NCI-H82 treated with DMSO at 0.1 percent for 48 hours (cell line): ENCODE results near the gene SEMA5A.

Experiments
- DNase-seq: peaks from one replicate; lab custom pipeline; 2025; ENCODE audit not compliant: unreplicated experiment; lab: John Stamatoyannopoulos, UW

Gene SEMA5A

DNA sequence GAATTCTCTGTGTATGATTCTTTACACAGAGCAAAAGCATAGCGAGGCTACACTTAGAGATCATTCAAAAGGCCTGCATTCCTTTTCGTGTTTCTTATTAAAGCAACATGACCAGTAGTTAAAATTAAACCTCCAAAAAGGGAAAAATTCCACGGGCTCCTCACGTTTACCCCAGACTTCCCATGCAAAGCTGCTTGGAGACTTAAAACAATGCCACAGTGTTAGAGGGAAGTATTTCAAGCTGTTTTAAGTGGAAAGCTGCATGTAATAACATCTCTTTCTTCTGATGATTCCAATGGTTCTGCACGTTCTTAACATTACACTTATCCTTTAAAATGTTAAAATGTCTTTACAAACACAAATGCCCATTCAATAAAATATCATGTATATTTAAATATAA, 405.2 kb downstream of the SEMA5A start:
- DNase-seq: no peak

DNA sequence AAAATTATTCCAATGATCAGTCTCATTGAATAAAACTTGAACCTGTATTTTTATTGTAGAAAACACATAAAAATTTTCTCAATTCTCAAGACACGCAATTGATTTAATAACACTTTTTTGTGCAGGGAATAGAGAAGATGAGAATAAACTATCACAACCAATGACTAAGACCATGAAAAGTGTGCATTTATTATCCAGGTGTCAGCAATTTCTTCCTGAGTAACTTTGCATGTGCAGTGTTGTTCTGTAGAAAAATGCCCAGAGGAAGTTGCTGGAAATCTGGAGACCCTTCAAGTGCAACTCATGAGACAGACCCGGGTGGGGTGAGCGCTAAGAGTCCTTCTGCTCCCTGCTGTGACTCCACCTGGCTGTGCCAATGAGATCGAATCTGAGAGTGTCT, 405.7 kb downstream of the SEMA5A start:
- no peak for DNase-seq

DNA sequence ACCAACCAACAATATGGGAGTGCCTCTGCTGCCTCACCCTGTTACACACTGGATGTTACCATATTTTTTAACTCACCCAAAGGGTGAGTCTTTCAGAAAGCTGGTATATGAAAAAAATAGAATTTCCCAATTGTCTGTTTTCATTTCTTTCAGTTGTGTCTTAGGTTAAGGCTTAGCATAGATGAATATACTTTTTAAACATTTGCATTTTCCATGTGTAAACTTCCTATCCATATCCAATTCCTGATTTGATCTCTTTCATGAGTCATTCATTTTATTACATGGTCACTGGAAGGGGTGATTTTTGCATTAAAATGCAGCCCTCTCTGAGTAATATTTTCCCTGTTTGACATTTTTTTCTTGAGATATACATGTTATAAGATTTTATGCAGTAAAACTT, 406.5 kb downstream of the SEMA5A start:
- DNase-seq: no peak

DNA sequence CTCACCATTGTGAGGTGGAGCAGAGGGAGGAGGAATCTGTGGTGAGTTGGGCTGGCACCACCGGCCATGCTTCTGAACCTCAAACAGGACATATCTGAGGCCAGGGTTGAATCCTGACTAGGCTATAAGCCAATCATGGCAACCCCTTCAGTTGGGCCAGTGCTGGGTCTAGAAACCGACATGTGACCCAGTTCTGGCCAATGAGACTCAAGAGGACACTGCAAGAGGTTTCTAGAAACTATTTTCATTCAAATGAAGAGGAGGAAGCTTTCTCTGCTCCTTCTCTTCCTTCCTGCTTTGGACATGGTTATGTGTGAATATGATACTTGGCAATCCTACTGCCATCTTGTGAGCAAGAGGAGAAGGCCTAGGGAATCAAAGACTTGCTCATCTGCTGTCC, 417.7 kb downstream of the SEMA5A start:
- DNase-seq: no peak

DNA sequence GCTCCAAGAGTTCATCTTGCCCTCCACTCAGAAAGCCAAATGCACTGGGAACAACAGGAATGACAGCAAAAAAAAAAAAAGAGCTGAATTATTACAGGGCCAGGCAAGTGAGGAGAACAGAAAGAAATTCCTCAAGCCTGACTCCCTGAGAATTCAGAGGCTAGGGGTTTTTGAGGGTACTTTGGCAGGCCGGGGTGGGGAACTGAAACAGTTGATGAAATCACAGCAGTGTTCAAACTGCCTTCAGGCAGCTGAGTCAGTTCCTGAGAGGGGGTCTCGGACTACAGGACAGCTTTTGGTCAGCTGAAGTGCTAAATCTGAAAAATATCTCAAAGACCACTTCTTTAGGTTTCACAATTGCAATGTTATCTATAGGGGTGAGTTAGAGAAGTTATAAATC, 419.4 kb downstream of the SEMA5A start:
- DNase-seq: no peak

DNA sequence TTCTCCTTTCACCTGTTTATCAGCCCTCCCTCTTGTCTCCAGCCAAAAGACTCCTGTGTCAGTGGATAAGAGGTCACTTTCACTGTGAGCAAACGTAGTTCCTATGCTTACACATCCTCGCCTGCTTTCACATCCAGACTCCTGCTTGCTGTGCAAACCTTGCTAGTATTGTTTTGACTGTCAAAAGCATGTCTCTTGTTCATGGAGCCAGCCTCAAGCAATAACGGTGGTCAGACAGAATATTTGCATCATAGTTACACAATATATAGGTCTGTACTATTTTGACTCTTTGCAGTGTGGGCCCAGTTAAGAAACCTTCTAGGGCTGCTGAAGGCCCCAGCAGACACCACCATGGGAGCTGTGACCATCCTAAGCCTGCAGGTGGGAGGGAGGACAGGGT, 420.0 kb downstream of the SEMA5A start:
- no peak for DNase-seq

DNA sequence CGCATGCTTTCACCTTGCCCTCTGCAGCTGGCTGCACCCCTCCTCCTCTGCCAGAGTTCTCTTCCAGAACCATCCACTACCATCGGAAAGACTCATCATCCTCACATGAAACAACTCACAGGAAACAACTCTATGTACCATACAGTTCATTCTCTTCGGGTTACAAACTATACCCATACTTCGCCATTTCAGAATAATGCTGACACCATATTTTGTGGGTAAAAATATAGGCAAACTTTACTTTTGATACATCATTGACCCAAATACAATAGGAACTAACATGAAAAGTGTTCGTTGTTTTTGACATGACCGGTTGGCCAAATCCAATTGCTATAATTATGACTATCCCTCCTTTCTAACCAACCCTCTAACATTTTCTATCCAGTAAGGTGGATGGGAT, 421.0 kb downstream of the SEMA5A start:
- DNase-seq: no peak

DNA sequence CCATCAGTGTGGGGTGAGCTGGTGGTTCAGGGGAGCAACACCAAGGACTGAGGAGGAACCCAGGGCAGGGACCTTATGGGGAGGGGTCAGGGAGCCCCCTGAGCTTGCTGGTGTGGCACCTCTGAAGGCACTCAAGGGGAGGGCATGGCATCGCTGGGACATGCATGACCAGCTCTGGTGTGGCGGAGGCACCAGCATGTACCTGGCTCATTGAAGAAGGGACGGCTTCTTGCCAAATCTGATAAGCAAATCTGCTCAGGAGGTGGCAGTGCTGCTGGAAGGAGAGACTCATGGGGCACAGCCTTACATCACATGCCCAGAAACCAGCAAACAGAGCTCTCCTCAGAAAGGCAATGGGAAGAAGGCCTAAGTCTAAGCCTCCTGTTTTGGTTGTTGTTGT, 421.8 kb downstream of the SEMA5A start:
- DNase-seq: no peak

DNA sequence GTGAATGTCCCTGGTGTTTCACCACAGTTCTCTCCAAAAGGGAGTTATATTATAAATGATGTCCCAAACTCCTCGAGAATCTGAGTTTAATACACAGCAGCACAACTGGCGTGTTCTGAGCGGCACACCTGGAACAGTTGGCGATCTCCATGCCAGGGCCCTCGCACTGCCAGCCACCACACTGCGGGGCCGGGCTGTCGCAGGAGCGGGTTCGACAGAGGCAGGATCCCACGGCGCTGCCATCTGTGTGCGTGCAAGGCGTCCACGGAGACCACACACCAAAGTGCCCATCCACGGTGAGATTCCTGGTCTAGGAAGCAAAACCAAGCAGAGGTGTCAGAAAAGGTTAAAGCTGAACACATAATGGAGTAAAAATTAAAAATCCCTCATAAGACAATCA, 423.3 kb downstream of the SEMA5A start:
- no peak for DNase-seq

DNA sequence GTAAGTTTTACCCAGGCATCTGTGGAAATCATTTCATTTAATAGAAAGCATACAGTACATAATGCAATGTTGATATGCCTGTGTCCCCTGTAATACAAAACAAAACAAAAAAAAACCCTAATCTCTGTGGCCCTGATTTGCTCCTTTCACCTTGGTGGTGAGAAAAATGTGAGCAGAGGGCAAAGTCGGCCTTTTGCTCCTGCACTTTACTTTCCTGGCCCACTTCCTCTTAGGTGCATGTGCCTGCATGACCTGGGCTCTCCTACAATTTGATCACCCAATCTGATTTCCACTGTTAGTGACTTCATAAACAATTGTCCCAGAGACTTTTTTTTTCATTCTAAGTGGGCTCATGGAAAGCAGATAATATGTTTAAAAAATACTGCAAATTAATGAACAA, 424.3 kb downstream of the SEMA5A start:
- no peak for DNase-seq

DNA sequence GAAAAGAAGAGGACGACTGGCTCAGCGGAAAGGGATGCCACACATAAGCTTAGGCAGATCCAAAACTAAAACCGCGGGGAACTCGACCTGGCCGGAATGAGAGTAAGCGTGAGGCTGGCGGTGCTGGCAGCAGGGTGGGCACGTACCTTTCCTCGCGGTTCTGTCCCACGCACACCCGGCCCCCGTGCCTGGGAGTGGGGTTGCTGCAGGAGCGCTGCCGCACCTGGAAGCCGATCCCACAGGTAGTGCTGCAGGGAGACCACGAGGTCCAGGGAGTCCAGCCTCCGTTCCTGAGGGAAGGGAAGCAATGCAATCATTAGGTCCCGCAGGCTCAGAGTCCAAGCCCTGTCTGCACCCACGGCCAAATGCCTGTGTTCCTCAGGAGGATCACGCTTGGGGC, 427.0 kb downstream of the SEMA5A start:
- no peak for DNase-seq

DNA sequence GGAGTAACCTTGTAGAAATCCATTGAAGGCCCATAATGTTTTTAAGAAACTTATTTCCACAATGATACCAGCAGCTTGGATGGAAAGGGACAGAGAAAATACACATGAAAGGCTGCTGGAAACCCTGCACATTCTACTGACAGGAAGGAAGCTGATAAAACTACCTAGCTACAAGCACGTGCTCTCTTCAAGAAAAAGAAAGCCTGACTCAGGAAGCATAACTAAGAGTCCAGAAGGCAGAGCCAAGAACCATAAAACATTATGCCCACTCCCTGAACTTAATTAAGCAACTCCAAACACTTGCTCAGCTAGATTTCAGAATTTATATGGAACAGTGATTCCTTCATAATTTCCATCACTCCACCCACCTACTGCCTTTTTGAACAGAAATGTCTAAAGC, 430.8 kb downstream of the SEMA5A start:
- DNase-seq: no peak

DNA sequence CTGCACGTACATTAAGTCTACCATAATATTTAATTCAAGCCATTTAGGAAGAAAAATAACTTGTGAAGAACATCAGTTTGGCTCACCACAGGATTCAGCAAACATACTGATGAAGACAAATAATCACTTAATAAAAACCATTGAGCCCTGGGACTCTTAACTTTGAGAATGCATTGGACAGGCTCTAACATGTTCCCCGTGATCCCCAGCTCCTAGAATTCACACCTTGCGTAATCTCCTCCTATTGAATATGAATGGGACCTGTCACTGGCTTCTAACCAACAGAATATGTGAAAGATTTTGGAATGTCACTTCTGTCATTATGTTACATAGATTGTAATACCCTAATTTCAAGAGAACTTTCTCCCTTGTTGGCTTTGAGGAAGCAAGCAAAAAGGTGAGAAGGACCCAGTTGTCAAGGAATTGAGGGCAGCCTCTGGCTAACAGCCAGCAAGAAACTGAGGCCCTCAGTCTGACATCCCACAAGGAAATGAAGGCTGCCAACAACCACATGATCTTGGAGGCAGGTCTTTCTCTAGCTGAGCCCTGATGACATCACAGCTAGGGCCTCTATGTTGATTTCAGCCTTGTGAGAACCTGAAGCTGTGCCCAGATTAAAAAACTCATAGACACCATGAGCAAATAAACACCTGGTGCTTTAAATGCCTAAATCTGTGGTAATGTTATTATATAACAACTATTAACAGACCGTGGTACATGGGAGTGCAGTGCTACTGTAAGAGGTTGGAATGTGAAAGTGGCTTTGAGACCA, 433.2 kb downstream of the SEMA5A start:
- no peak for DNase-seq

DNA sequence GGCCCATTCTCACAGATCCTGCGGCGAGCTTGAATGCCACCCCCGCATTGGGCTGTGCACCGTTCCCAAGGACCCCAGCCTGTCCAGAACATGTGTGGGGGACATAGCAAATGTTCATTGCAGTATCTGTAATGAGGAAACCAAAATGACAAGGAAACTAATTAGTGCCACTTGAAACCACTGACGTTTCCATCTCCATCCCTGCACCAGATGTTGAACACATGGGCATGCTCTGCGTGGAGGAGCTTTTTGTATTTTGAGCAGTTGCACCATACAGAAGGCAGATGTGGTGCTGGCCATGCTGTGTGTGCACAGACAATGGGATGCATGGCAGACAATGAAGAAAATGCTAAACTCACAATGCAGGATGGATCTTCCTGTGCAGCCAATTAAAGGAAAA, 437.7 kb downstream of the SEMA5A start:
- no peak for DNase-seq

DNA sequence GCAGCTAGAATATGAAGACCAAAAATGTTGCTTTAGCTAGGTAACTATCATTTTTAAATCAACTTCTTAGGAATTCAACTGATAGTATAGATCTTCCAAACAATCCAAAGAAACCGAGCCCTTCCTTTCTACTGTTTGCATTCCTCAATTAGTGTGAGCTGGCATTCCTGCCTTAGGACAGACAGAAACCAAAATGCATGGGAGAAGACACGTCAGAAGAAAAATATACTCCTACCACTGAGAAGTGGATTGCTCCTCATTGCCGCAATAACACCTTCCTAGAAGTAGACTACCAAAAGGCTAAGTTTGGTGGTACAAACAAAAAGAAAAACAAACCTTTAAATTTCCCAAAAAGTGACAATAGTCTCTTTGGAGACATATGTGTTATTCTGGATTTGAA, 440.0 kb downstream of the SEMA5A start:
- DNase-seq: no peak

DNA sequence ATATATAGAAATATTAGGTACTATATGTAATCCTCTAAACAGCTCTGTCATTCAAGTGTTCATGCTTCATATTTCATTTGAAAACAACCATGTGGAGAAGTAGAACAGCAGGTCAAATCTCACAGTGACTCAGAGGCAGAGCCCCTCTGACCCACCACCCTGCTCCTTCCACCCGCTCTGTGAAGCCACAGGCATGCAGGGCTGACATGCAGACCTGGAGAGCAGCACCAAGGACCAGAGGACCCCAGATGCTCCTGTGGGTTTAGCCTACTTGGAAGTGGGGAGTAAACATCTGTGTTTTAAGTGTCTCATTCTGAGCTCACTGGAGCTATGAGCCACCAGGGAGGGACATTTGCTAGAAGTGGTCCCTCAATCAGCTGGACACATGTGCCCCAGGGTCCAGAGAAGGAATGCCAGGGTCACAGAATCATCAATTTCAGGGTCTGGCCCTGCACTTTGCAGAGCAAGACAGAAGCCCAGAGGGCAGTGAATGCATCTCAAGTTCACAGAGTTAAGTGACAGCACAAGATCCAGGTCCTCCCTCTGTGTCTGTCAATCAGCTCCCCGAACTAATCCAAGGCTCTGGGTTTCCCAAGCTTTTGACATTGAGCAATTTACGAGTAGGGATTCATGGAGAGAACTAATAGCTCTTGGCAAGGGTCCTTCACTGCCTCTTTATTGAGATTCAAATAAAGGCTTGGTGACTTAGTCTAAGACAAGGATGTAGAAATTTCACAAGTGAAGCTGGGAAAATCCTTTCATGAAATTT, 441.1 kb downstream of the SEMA5A start:
- DNase-seq: no peak

DNA sequence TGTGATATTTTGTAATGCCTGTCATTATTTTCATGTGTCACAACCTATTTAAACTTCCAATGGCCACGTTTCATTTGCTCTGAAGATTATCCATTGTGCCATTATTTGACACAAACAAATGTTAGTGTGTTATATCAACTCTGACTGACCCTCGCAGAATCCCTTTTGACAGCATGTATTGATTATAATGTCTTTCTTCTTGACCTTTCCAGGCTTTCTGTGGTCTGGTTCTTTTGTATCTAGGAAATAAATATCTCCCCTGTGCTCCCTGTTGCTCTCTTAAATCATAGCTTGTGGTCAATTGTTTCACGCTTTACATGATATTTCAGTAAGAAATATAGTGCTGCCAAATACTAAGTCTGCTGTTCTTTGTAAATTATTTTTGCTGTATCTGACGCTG, 442.6 kb downstream of the SEMA5A start:
- no peak for DNase-seq

DNA sequence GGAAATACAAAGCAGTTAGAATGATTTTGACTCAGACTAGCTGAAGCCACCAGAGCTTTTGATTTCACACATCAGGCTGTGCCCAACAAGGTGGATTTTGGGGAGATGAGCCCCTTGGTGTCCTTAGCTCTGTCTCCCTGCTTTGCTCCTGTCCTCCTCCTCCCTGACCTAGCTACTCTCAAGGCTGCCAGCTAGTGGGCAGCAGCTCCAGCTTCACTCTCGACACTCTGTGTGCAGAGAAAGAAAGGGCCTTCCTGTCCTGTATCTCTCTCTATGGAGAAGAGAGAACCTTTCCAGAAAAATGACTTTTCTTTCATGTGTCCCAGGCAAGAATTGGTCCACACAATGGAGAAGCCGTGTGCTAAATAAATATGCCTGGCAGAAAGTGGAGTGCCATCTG, 446.2 kb downstream of the SEMA5A start:
- DNase-seq: no peak

DNA sequence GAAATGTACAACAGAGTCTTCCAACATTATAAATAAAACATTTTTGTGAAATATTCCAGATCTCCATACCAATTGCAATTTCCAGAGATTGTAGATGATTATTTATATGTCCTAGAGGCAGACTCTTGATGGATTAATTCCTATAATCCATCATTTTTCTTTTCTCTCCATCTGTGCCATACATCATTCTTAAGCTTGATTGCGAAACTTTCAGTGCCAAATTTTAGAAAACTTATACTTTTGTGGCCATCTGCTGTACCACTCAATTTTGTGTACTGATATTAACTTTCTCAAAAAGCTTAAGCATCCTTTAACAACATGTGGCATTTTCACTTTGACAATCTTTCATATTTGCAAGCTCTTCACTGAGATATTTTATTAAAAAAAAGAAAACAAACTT, 446.9 kb downstream of the SEMA5A start:
- no peak for DNase-seq

DNA sequence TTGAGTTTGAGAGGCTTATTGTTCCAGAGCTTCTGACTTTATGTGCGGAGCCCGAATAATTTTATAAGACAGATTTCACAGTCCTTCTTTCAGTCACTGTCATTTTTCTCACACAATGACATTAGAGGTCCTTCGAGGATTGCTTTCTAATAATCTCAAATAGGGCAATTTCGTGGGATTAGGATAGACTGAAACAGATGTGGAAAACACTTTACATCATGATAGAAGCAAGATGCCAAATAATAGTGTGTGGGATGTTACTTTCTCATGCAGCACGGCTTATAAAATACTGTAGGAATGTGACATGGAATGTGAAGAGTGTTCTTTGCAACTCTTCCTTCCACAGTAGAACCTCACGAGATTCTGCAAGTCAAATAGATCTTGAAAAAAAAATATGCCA, 451.3 kb downstream of the SEMA5A start:
- DNase-seq: peak; percentile 68

DNA sequence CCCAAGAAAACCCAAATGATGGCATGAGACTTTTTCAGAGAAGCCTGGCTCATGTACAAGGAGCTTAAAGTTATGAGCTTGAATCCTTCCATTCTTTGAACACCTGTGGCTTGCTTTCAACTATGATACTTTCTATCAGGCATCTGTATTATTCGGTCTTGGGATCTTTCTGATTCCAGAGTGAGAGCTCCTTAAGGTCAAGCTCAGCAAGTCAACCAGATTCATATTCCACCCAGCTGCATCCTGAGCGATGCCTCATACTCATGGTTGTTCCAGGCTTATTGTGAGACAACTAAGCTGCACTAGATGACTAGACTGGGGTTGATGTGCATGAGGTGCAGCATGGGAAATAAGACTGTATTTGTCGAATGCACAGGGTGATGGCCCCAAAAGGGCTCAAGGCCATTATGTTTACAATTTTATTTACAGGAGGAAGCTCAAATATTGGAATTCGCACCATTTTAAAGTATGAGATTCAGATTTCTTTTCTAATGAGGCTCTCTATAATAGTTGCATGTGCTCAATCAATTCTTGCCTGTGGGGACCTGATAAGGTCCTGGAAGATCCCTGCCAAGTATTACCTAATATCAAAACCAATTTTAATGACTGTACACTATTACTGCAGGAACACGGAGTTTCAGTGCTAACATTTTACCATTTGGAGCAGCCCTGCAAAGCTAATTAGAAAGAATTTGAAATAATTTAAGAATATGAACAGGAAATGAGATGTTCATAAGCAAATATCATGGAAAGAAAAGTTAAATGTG, 453.8 kb downstream of the SEMA5A start:
- no peak for DNase-seq
